ENCODE measurements around the gene CFTR. TPM values are rescaled to one million over a fixed set of nuclear protein-coding genes. Genes with fewer than 3 reads are reported as not detected.

CFTR gene
- total and polyA plus RNA-seq, 2 of the 4 experiments (the other 2 are of a cell fraction) = 0.18 to 0.21 TPM

GRCh38 chr7:117550625-117551024, 70.8 kb downstream of the CFTR start:
- no peak overlapping the region for H3K23ac ChIP-seq (ENCODE audit: low read depth, low read length)

More at GRCh38 chr7:117550625-117551024, 70.8 kb downstream of the CFTR start:
- Histone ChIP-seq H3K56ac (ENCODE audit: extremely low read depth, insufficient read depth, low read length) (no peak overlapping the region), H2BK20ac (ENCODE audit: low read depth, low read length) (no peak overlapping the region), H3K27me3 (ENCODE audit: control insufficient read depth, insufficient read depth, low read length) (no peaks in the 10 kb centered on the region; the same call in 1 of the 2 replicates), H4K5ac (ENCODE audit: low read depth, low read length) (no peak overlapping the region), H2AFZ (replicated peaks; ENCODE audit: low read length, poor library complexity) (no peak overlapping the region), H3K4me1 (ENCODE audit: control insufficient read depth, insufficient read depth, low read length) (no peaks in the 10 kb centered on the region), H3K14ac (replicated peaks; ENCODE audit: low read depth, low read length) (no peak overlapping the region), H3K36me3 (ENCODE audit: control insufficient read depth, insufficient read depth, low read length) (no peaks in the 10 kb centered on the region), H3K27ac (ENCODE audit: insufficient read depth, low read length) (no peak overlapping the region), H4K91ac (ENCODE audit: insufficient read depth, low read depth, low read length) (no peak overlapping the region), H4K8ac (ENCODE audit: low read depth in 2 of 2, low read length in 2 of 2) (no peak overlapping the region), H3K4me2 (ENCODE audit: low read depth, low read length) (no peak overlapping the region), H3K18ac (ENCODE audit: low read depth, low read length) (no peak overlapping the region), H2AK9ac (replicated peaks; ENCODE audit: low read depth, low read length, poor library complexity) (no peak overlapping the region), H3K9me3 (ENCODE audit: control insufficient read depth, insufficient read depth, low read length) (no peaks in the 10 kb centered on the region), H3K9me1 (ENCODE audit: insufficient read depth, low read length) (no peaks in the 10 kb centered on the region), H2AK5ac (ENCODE audit: low read depth, low read length) (no peak overlapping the region), H4K20me1 (ENCODE audit: insufficient read depth, low read length) (no peaks in the 10 kb centered on the region), H3K9ac (ENCODE audit: low read depth, low read length) (no peak overlapping the region), H2BK120ac (ENCODE audit: low read depth, low read length) (no peak overlapping the region), H3K4ac (ENCODE audit: low read depth, low read length) (no peak overlapping the region), H3K4me3 (ENCODE audit: insufficient read depth, low read depth, low read length) (no peak overlapping the region), H2BK5ac (ENCODE audit: low read depth, low read length, poor library complexity, severe bottlenecking) (no peak overlapping the region), H2BK15ac (ENCODE audit: low read depth, low read length) (no peak overlapping the region), H3K79me1 (ENCODE audit: low read depth in 1 of 2, low read length in 2 of 2) (no peaks in the 10 kb centered on the region)
- TF ChIP-seq MAZ (IDR thresholded peaks at IDR 0.05; ENCODE audit: borderline replicate concordance, low read depth, low read length) (no peak), RCOR1 (IDR thresholded peaks at IDR 0.05; ENCODE audit: insufficient replicate concordance, low read length) (no peak), CTCF (conservative IDR thresholded peaks at IDR 0.05; ENCODE audit: low read depth, low read length) (no peak), CHD1 (IDR thresholded peaks at IDR 0.05; ENCODE audit: low read depth, low read length) (no peak), CEBPB (IDR thresholded peaks at IDR 0.05; ENCODE audit: low read depth, low read length) (no peak), FOS (IDR thresholded peaks at IDR 0.05; ENCODE audit: low read depth, low read length) (no peak), RAD21 (IDR thresholded peaks at IDR 0.05; ENCODE audit: low read length) (no peak), MXI1 (IDR thresholded peaks at IDR 0.05; ENCODE audit: borderline replicate concordance, low read depth, low read length) (no peak)
- intact Hi-C loops (cut with micrococcal nuclease) (no loop called here), dilution Hi-C loops (cut with HindIII; ENCODE audit: low sequenced_read_pairs, unreplicated experiment) (no loop called here), in situ Hi-C loops (cut with MboI; ENCODE audit: low sequenced_read_pairs) (no loop called here)
- POLR2A ChIA-PET (ENCODE audit: unreplicated experiment) = no interaction called here
- ATAC-seq (ENCODE audit: low read depth) = no peak
- no peak for DNase-seq
- CTCF ChIA-PET = interaction anchor here (0.6 to 1.0 kb wide), 4 partner anchors 10 to 1853 kb away, joined by 3 to 5 read pairs (median 3); no protein-coding TSS in a partner anchor
- no CpG with 5 or more reads among the region's 2 CpGs for WGBS, 2 experiments (ENCODE audit: extremely low coverage in 2 of 2, insufficient read length in 1 of 2)
- BruUV-seq (replicated peaks) = no TSS peak
